HG03439 (cell line): ENCODE data around the gene DKC1.

Experiments
- ATAC-seq: cut with Tn5 transposase; IDR thresholded peaks from one replicate; pipeline ENCODE4 v1.9.1; 2021; ENCODE audit warnings: mild to moderate bottlenecking, moderate library complexity; ENCODE audit not compliant: unreplicated experiment

The DKC1 gene

DNA sequence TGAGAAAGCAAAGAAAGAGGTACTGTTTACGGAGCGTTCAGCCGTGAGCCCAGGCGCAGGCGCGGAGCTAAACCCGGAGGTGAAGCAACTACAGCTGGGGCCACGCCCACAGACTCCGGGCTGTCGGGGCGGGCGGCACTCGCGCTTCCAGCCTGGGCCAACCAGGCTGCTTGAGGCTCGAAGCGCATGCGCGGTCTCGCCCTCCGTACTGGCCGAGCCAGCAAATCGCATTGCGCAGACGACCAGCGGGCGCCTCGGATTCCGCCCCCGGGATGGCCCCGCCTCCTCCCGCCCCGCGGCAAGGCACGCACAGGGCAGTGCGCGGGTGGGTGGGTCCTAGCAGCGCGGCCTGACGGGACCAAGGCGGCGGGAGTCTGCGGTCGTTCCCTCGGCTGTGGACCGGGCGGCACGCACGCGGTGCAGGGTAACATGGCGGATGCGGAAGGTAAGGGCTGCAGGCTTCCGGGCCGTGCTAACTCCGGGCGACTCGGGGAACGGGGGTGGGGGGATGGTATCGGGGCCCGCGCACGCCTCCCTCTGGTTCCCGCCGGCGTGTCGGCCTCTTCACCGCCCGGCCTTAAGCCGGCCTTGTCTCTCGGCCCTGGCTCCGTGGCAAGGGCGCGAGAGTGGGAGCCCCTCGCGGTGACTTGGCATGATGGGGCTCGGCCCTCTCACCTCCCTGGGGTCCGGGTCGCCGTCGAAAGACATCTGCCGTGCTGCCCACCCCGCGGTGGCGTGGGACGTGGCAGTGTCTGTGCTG lies at the start of gene DKC1:
Gene DKC1, plus strand, starts transcription at position 328 of the 760 bp plus-strand sequence. Its CDS starts 102 bp downstream, at position 430.
- ATAC-seq, result peak; percentile 88

DNA sequence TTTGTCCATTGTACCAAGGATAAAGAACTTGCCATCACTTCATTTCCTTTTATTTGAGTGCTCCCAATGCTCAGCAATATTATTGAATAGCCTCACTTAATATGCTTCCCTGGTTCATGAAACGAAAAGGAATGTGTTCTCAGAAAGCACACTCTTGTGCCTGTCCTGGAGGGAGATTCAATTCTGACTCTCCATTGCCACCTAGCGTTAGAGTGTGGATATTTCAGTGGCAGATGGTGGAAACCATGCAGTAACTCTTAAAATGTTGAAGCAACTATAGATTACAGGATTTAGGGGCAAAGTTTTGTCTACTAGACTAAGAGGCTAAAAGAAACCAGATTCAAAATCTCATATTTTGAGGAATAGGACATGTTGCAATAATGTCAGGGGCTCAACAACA lies 47.7 kb upstream of the DKC1 start:
- ATAC-seq, result no peak

DNA sequence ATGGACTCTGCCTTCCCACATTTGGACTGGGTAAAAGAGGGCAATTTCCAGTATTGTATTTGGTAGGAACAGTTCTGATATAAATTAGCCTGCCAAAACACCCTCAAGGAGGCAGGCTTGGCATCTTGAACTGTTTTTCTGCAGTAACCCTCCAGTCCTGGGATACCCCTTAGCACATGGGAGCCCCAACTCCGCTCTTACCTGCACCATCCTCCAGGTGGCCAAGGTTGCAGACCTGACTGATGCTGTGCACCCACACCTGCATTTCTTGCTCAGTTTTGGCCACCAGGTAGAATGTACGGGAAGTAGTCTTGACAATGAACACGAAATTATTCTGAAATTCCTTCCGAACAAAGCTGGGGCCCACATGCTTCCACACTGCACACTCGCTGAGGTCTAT lies 46.8 kb upstream of the DKC1 start:
- no peak for ATAC-seq

DNA sequence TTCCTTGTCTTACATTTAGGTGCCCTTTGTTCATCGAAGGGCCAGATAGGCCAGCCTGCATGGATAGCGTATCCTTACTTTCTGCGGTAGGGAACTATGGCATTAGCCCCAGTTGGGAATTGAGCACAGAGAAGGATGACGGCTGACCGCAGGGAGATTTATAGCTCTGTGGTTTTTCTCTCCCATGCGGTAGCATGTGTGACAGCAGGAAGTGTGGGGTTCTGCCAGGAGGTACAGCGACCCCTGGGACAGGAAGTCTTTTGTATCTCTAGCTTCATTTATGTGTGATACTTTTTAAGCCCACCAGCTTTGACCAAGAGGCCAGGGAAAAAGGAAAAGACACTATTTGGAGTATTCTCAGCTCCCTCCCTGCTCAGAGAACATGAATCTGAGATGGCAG lies 44.8 kb upstream of the DKC1 start:
- ATAC-seq, result no peak

DNA sequence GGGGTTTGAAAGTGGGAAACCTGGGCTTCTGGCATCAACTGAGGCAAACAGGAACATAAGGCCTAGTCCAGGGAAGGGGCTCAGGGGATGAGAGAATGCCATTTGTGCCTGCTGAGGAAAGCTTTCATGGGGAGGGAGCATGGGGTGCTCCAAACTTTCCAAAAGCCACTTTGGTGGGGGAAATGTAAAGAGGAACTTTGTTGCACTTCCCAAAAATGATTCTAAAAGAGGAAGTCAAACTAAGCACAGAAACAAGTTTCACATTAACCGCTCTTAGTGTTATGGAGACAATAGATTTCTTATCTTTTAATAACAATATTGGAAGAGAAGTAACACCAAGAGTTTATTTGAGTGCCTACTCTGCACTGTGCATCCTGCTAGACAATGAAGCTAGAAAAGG lies 44.0 kb upstream of the DKC1 start:
- ATAC-seq, result no peak

DNA sequence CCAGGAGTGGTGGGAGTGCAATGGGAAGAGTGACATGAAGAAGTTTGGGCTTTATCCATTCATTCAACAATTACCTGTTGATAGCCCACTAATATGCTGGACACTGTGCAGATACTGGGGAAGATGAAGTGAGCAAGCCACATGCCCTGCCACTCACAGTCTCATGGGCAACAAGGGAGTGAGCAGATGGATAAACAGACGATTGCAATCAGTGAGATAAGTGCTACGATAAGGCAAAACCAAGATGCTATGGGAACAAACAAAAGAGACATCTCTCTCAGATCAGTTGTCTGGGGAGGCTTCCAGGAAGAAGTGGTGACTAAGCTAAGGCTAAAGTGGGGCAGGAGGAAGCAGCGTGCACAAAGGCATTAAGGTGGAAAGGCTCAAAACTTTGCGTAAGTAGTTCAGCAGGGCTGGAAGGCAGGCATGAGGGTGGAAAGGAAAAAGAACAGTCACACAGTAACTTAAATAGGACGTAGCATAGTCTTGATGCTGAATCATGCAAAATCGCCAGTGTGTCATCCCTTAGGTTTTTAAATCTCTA lies 43.5 kb upstream of the DKC1 start:
- ATAC-seq, result no peak

DNA sequence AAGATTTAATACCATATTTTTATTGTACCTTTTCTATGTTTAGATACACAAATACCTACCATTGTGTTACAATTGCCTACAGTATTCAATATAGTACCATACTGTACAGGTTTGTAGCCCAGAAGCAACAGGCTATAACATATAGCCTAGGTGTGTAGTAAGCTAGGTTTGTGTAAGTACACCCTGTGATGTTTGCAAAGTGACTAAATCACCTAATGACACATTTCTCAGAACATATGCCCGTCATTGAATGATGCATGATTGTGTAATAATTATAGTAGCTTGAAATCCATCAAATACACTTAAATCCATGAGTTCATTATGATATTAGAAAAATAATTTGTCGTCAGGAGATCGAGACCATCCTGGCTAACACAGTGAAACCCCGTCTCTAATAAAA lies 42.6 kb upstream of the DKC1 start:
- no peak for ATAC-seq

DNA sequence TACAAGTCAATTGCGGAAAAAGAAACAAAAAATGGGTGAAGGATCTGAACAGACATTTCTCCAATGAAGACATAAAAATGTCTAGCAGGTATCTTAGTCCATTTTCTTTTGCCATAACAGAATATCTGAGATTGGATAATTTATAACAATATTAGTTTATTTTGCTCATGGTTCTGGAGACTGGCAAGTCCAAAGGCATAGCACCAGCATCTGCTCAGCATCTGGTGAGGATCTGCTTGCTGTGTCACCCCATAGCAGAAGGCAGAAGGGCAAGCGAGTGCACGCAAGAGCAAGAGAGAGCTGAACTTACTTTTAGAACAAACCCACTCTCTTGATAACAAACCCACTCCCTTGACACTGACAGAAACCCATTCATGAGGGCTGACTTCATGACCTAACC lies 41.5 kb upstream of the DKC1 start:
- no peak for ATAC-seq

DNA sequence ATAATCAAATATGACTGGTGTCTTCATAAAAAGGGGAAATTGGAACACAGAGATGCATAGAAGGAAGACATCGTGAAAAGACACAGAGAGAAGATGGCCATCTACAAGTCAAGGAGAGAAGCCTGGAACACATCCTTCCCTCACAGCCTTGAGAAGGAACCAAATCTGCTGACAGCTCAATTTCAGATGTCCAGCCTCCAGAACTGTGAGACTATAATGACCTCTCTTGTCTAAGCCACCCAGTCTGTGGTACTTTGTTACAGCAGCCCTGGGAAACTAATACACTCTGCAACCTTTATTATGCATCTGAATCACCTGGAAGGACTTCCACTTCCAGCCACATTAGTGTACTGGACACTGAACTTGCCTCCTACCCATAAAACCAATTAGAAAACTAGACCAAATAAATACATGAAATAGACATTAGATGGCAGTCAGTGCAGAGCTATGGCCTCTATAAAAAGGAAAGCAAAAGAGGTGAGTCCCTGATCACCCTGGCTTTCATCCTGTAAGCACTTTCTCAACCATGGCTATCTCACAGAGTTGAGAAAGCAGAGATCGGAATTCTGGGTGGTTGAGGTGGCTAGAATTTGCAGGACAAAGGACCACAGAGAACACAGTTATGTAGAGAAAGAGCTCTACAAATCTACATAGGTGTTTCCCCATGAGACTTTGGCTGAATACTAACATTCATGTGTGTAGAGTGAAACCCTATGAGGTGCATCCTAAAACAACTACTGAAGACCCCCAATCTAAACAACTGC lies 37.5 kb upstream of the DKC1 start:
- no peak for ATAC-seq

DNA sequence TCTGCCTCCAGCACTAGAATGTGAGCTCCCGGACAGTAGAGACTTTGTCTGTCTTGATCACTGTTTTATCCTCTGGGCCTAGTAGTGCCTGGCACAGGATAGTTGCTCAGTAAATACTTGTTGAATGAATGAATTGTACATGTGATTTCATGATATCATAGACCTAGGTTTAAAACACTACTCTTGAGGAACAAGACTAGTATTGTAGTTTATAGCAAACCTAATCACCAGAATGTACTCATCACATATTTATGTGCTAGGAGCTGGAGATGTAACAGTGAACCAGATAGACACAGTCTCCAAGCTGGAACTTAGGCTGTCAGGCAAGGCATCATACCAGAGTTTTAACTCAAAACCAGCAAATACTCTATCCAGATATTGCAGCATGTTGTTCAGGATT lies 35.2 kb upstream of the DKC1 start:
- ATAC-seq, result no peak

DNA sequence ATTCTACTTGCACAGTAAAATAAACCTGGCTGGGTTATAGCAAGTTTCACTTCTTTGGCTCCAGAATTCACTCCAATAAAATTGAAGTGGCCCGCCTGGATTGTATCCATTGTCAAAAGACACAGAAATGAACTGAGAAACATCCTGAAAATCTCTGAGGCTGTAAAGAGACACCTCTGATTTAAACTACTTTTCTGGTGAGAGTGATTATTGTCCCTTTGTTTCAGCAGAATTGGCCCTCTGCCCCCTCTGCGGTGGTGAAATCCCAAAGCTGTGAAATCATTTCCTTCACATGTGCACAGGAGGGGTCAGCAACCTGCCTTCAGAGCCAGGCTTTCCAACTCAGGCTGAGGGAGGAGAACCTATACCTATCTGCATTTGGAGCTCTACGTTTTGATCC lies 34.8 kb upstream of the DKC1 start:
- ATAC-seq, result no peak

DNA sequence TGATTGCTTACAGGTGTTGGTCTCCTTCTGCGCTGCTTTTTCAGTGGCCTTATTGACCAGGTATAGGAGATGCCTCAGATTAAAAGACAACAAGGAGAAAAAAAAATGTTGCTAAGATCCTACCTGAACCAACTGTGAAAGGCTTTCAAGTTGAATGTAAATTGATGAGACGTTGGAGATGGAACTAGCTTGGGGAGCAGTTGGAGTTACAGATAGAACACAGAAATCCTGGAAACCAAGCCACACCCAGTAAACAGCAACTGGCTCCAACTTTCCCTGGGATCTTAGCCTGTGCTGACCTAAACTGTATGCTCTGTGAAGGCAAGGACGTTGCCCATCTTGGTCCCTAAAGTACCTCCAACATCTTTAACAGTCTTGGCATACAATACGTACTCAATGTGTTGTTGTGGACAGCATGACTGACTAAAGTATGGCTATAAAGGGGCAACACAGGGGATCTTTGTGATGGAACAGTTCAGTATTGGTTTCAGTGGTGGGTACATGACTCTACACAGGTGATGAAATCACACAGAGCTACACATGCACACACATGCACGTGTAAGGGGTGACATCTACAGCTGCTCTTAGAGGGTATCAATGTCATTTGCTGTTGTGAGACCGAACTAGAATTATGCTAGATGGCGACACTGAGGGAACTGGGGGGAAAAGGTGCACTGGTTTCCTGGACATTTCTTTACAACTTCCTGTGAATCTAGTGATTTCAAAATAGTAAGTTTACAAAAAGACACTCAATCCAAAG lies 34.1 kb upstream of the DKC1 start:
- ATAC-seq, result no peak

DNA sequence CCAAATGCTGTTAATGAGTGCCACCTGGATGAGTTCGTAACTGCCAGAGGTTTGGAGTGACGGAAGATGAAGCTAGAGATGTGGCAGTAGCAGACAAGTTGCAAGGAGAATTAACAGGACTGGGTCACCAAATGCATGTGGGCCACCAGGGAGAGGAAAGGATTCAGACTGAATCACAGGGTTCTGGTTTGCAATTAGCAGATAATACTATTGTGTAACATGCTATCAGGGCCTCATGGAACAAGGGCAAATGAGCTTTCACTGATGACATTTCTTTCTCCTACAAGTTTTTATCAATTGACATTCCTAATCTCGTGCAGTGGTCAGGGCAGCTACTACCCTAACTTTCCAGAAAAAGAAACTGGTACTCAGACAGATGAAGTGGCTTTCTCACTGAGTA lies 33.2 kb upstream of the DKC1 start:
- ATAC-seq, result no peak

DNA sequence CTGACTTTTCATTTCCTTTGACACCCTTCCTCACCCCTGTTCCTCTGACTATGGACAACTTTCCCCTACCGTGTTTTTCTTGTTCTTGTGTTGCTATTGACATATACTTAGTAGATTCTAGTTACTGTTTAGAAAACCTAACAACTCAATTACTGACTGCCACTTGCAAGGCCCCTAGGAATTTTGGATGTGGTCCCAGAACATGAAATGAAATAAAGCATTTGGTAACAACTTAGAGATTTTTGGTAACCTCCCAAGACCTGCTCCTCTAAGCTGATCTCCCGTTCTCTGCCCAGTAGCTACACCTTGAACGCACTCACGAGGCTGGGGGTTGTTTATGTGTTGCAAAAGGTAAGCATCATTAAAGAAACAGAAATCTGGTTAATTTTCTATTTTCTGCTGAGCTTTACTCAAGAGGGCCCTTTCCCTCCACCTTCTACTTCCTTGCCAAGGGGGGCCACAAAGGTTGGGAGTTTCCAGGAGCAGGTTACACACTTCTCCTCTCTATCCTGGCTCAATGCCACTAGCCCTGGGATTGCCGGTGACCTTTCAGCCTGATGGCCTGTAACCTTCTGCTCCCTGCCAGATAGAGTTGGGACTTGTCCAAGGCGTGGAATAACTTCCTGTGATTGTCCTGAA lies 32.3 kb upstream of the DKC1 start:
- no peak for ATAC-seq

DNA sequence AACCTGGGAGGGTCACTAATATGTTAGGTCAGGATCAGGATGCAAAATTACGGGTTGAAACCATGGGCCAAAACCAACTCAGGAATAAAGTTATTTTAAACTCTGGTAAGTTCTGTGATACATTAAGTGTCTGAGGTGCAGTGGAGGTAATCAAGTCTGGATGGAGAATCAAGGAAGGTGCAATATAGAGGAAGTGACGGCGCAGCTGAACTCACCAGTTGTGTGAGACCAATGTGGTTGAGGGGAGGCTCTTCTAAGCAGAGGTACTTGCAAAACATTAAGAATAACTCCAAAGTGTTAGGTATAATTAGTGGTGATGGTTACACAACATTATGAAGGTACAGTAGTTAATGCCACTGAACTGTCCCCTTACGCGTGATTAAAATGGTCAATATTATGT lies 31.5 kb upstream of the DKC1 start:
- ATAC-seq, result no peak

DNA sequence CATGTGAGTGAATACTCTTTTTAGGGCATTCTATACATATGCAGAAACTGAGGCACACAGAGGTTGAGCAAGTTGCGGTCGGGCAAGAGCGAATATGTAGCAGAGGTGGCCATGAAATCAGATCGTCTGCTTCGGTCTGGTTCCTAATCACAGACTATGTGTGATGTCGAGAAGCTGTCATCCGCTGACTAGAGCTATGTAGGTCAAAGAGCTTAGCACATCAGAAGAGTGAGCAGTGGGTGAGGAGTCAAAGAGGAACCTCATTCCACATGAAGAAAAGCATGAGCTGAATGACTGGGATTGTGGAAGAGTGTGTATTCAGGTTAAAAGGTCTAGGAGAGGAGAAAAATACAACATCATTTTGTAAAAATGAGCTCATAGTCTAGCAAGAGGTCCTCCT lies 30.8 kb upstream of the DKC1 start:
- no peak for ATAC-seq

DNA sequence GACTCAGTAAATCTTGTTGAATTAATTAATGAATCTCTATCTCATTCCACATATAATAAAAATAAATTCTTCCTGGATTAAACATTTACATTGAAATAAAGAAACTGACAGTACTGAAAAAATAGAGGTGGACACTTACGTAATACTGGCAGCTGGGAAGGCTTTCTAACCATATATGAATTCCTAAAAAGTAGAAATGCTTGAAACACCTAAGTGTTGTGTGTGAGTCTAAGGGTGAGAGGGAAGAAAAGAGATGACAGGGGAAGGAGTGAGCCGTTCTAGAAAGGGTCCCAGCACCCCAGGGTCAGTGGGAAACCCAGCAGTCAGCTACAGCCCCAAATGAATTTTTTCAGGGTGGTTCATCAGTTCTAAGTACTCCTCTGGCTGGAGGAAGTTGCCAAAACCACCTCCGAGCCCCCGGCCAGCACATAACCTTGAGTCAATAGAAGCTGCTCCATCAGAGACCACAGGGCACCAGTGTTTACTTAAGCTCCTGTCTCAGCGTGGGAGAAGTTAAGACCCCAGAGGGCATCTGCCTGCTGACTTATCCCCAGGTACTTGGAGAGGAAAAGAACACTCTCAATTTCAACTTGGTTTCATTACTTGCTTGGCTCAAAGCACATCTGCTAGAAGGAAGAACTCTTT lies 30.1 kb upstream of the DKC1 start:
- no peak for ATAC-seq

DNA sequence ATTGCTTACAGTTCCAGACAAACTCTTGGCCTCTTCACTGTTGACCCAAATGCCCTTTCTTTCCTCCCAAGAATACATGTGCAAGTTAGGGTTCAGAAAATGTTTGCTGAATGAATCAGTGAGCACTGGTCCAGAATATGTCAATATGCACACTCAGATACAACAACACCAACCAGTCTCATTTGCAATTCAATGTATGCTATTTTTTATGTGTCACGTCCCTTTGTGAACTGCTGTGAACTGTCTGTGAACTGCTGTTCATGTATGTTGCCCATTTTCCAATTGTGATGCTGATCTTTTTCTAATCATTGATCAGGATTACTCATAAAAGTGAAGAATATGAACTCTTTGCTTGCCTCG lies 29.6 kb upstream of the DKC1 start:
- no peak for ATAC-seq

DNA sequence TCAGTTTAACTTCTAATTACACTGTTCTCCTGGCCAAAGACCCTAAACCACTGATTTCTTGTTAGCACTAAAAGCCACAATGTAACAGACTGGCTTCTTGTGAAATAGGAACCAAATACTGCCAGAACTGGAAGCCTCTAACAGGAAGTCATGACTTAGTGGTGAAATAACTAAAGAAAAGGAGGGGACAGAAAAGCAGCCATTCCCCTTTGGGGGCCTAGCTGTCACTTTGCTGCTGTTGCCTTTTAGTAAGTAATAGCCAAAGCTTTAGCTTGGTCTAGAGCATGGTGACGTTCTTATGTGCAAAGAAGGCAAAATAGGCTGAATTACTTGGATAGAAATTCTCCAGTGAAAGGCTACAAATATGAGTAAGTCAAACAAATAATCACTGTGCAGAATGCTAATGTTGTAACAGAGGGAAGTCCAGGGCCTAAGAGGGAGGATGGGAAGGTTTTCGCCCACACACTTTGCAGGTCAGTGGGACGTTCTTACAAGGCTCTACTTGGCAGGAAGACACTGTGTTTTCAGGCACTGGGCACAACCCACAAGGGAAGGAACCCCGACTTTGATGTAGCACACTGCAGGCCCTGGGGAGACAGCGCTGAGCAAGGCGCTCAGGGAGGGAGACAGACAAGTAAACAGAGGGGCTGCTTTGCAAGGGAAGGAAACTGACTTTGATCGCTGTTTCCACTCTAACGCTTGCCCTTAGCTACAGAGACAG lies 28.4 kb upstream of the DKC1 start:
- ATAC-seq, result no peak
